Activated CD4-positive, alpha-beta T cell treated with anti-CD3 and anti-CD28 coated beads for 36 hours (primary cell): Measurements from ENCODE around the gene ARHGEF1. TPM values are rescaled to one million over a fixed set of nuclear protein-coding genes. Genes with fewer than 3 reads are reported as not detected.

Source experiments
- ATAC-seq: fragments of 200-7000 bp; cut with Tn5 transposase; one replicate; pipeline ENCODE4 v1.10.0; 2021; ENCODE audit warnings: mild to moderate bottlenecking, moderate library complexity
- CTCF ChIA-PET: fragments of 350-600 bp; sonication (Branson Sonifier 250); formaldehyde crosslinking; loops from one replicate; lab custom pipeline; 2021; ENCODE audit warnings: antibody characterized with exemption; lab: Charles Lee
- POLR2A ChIA-PET: fragments of 350-600 bp; sonication (Branson Sonifier 250); formaldehyde crosslinking; loops from one replicate; lab custom pipeline; 2021; ENCODE audit warnings: antibody characterized with exemption, inconsistent platforms; lab: Charles Lee
- DNase-seq: peaks from one replicate; pipeline ENCODE4 v3.0.0-alpha.2; 2020
- H3K27ac Mint-ChIP-seq: one replicate; pipeline ENCODE4 v1.8.0; 2021; ENCODE audit warnings: mixed read lengths
- H3K27me3 Mint-ChIP-seq: one replicate; pipeline ENCODE4 v1.8.0; 2021; ENCODE audit warnings: mixed read lengths
- H3K36me3 Mint-ChIP-seq: one replicate; pipeline ENCODE4 v1.8.0; 2021; ENCODE audit warnings: low read depth, mixed read lengths
- H3K4me1 Mint-ChIP-seq: one replicate; pipeline ENCODE4 v1.8.0; 2021; ENCODE audit warnings: mixed read lengths
- H3K4me3 Mint-ChIP-seq: one replicate; pipeline ENCODE4 v1.8.0; 2021; ENCODE audit warnings: mild to moderate bottlenecking, moderate library complexity, mixed read lengths
- H3K9me3 Mint-ChIP-seq: one replicate; pipeline ENCODE4 v1.8.0; 2021; ENCODE audit warnings: low read depth, mixed read lengths
- intact Hi-C, 2 experiments: fragments of 100-400 bp; cut with DNase I in 1 of 2; cut with micrococcal nuclease in 1 of 2; formaldehyde crosslinking; loops; one replicate each; pipeline versions ENCODE4 v1.14.2 to v1.15.1; 2022 to 2024; cut with DNase I, micrococcal nuclease
- total RNA-seq, 2 experiments: library from RNA; stranded (reverse); gene quantifications; one replicate each; pipeline ENCODE4 v1.2.3, GENCODE V29; 2021

Gene ARHGEF1
- total RNA-seq = 100 to 1,000 TPM; 231 to 276 TPM

DNA sequence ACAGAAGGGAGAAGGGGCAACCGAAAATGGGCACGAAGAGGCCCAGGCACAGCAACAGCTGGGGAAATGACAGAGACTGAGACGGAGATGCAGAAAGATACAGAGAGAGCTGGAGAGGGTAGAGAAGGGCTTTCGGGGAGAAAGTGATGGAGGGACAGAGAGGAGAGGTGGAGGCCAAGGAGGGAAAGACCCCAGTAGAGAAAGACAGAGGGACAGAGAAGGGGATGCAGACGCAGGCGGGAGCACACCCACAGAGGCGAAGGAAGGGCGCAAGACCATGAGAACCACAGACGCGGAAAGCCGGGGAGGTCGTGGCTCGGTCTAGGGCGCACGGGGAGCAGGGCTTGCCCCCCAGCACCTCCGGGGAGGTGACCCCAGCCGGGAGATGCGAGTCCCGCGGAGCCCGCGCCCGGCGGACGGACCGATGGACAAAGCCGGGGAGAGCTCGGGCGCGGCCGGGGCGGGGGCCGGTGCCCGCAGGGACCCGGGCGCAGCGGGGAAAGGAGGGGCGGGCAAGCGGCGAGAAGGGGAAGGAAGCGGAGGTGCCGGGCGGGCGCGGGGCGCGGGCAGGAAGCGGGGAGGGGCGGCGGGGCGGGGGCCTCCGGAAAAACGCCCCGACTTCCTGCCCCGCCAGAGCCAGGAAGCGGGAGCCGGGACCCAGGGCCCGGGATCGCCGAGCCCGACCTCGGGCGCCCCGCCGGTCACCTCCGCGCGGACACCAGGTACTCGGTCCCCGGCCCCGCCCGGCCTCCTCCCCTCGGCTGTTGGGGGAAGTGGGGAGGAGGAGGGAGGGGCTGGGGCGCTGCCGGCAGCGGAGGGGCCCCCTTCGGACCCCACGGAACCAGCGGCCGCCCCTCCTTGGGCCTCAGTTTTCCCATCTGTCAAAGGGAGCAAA, at the start of gene ARHGEF1:
ARHGEF1 (plus strand) TSS at position 617 of the 895 bp plus-strand sequence. CDS start 4,899 bp downstream, outside the sequence.
- Mint-ChIP-seq H3K36me3 (peaks cover 22% of the 10 kb centered on the region), H3K9me3 (no peaks in the 10 kb centered on the region), H3K4me3 (peak within 1 kb of the TSS; percentile 87), H3K27ac (peak within 1 kb of the TSS; percentile 96), H3K4me1 (peaks cover 52% of the 10 kb centered on the region), H3K27me3 (no peaks in the 10 kb centered on the region)
- ATAC-seq (no peak), DNase-seq (peak; percentile 73)
- CTCF ChIA-PET = interaction anchor here (0.6 to 8.2 kb wide), 3 partner anchors 11 to 387 kb away, joined by 3 to 62 read pairs (median 3); no protein-coding TSS in a partner anchor
- POLR2A ChIA-PET = no interaction called here
- intact Hi-C loops = loop anchor here in 1 of 2 experiments (5.0 to 10.0 kb wide), 3 partner anchors 332 to 531 kb away; partner anchors contain the start of genes DEDD2 and TGFB1

DNA sequence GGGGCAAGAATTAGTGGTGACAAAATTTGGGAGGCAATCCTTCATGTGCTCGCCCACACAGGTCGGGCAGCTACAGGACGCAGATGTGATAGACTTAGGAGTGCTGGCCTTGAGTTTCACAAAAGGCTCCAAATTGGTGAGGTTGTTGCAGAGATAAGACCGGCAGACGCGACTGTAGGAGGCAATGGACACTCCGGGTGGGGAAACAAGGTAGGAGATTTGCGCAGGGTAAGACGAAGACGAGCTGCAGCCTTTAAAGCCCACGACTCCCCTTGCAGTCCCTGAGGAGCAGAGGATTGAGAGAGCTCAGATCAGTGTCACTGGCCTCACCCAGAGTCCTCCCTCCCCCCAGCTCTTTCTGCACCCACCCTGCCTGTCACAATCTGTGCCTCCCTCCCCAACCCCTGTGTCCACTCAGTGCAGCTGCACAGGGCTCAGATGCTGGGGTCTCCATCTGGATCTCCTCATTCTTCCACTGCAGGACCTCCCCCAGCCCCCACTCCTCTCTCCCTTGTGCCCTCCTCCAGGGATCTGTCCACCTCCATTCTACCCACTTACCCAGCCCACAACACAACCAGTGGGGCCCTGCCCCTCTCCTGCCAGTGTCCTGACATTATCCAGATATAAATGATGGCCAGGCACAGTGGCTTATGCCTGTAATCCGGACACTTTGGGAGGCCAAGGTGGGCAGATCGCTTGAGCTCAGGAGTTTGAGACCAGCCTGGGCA, 44.8 kb upstream of the ARHGEF1 start:
- Mint-ChIP-seq H3K9me3 (no peaks in the 10 kb centered on the region), H3K4me3 (no peak overlapping the region), H3K27me3 (peaks cover 19% of the 10 kb centered on the region), H3K4me1 (no peaks in the 10 kb centered on the region), H3K36me3 (no peaks in the 10 kb centered on the region), H3K27ac (no peak overlapping the region)
- intact Hi-C loops = loop anchor here in 1 of 2 experiments (5.0 kb wide), 1 partner anchor 46 kb away; no protein-coding TSS in a partner anchor
- ChIA-PET CTCF (interaction anchor here (0.7 to 6.3 kb wide), 5 partner anchors 12 to 178 kb away, joined by 3 to 34 read pairs (median 8); no protein-coding TSS in a partner anchor), POLR2A (no interaction called here)
- DNase-seq (no peak), ATAC-seq (no peak)

DNA sequence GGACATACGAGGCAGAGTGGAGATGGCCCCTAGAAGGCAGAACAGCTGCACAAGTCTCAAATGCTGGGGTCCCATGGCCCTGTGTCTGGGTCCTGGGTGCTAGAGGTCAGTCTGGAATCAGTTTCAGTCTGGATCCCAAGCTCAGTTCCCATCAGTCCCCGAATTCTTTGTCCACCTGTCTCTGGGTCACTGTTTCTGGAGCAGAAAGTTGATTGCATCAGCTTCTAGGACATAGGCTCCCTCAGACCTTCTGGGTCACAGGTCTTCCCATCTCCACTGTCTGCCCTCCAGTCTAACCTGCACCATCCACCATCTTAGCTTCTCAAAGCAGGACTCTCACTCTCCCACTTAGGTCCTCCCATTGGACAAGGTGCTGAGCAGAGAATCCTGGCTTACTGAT, 43.8 kb upstream of the ARHGEF1 start:
- no peak overlapping the region for H3K27ac Mint-ChIP-seq
- peaks cover 21% of the 10 kb centered on the region for H3K27me3 Mint-ChIP-seq
- ATAC-seq (no peak), DNase-seq (no peak)
- CTCF ChIA-PET = interaction anchor here (0.7 to 6.3 kb wide), 5 partner anchors 12 to 269 kb away, joined by 3 to 34 read pairs (median 4); no protein-coding TSS in a partner anchor
- no peaks in the 10 kb centered on the region for H3K9me3 Mint-ChIP-seq
- intact Hi-C loops = loop anchor here in 1 of 2 experiments (5.0 kb wide), 1 partner anchor 47 kb away; no protein-coding TSS in a partner anchor
- H3K4me3 Mint-ChIP-seq = no peak overlapping the region
- no peaks in the 10 kb centered on the region for H3K36me3 Mint-ChIP-seq
- H3K4me1 Mint-ChIP-seq = no peaks in the 10 kb centered on the region
- POLR2A ChIA-PET = no interaction called here

- ATAC-seq (no peak), DNase-seq (no peak)
- Mint-ChIP-seq H3K36me3 (no peaks in the 10 kb centered on the region), H3K4me3 (no peak overlapping the region), H3K4me1 (no peaks in the 10 kb centered on the region), H3K27me3 (peaks cover 10% of the 10 kb centered on the region), H3K9me3 (no peaks in the 10 kb centered on the region), H3K27ac (no peak overlapping the region)
- intact Hi-C loops = no loop called here
- ChIA-PET CTCF (interaction anchor here (0.7 to 1.4 kb wide), 2 partner anchors 16 to 50 kb away, joined by 3 to 4 read pairs; no protein-coding TSS in a partner anchor), POLR2A (no interaction called here)
These were observed 39.6 kb upstream of the ARHGEF1 start for GRCh38 chr19:41843371-41843770.

- no peaks in the 10 kb centered on the region for H3K4me1 Mint-ChIP-seq
- H3K4me3 Mint-ChIP-seq = no peak within 1 kb of the TSS
- ChIA-PET POLR2A (interaction anchor here (0.6 kb wide), 1 partner anchor 30 kb away, joined by 3 read pairs; no protein-coding TSS in a partner anchor), CTCF (interaction anchor here (0.6 to 1.0 kb wide), 2 partner anchors 14 kb away, joined by 3 read pairs; no protein-coding TSS in a partner anchor)
- intact Hi-C loops = no loop called here
- H3K27ac Mint-ChIP-seq = no peak within 1 kb of the TSS
- DNase-seq (no peak), ATAC-seq (no peak)
- peaks cover 2% of the 10 kb centered on the region for H3K27me3 Mint-ChIP-seq
- H3K36me3 Mint-ChIP-seq = no peaks in the 10 kb centered on the region
- no peaks in the 10 kb centered on the region for H3K9me3 Mint-ChIP-seq
These were observed 38.4 kb upstream of the ARHGEF1 start, which contains the start of gene LYPD4 for GRCh38 chr19:41844601-41845000. Gene LYPD4, minus strand, starts transcription at chr19:41844683. Its CDS starts 5,398 bp downstream, at chr19:41839285.

DNA sequence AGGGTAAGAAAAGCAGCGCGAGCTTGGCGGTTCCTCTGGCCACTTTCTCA, 38.2 kb upstream of the ARHGEF1 start, which contains the start of gene DMRTC2:
DMRTC2 (plus strand) TSS at position 42 of the 50 bp plus-strand sequence. CDS start 2,387 bp downstream, outside the sequence.
- intact Hi-C loops = no loop called here
- H3K9me3 Mint-ChIP-seq = no peaks in the 10 kb centered on the region
- no peaks in the 10 kb centered on the region for H3K4me1 Mint-ChIP-seq
- POLR2A ChIA-PET = interaction anchor here (0.6 kb wide), 1 partner anchor 31 kb away, joined by 3 read pairs; no protein-coding TSS in a partner anchor
- no peak within 1 kb of the TSS for H3K4me3 Mint-ChIP-seq
- H3K27me3 Mint-ChIP-seq = peaks cover 2% of the 10 kb centered on the region
- no peak for ATAC-seq
- CTCF ChIA-PET = interaction anchor here (1.0 kb wide), 1 partner anchor 14 kb away, joined by 3 read pairs; no protein-coding TSS in a partner anchor
- H3K36me3 Mint-ChIP-seq = no peaks in the 10 kb centered on the region
- no peak for DNase-seq
- no peak within 1 kb of the TSS for H3K27ac Mint-ChIP-seq

DNA sequence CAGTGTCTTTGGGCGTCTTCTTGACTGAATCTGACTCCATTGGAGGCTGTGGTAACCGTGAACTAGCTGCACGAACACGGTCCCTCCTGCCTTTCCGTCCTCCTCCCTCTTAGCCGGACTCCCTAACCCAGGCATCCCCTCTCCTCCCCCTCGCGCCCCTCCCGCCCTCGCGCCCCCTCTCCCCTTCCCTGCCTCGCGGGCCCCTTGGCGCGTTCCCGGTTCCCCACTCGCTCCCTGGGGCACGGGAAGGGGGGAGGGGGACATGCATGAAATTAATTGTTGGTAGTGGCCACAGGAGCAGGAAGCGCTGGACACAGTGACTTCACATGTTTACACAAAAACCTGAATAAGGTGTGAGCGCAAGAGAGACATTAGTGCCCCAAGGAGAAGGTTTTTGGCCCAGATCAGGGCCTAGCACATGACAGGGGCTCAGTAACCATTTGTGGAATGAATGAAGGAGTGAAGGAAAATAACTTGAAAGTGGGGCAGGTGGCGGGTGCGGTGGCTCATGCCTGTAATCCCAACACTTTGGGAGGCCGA, 37.9 kb upstream of the ARHGEF1 start:
- H3K4me1 Mint-ChIP-seq = no peaks in the 10 kb centered on the region
- intact Hi-C loops = no loop called here
- peaks cover 2% of the 10 kb centered on the region for H3K27me3 Mint-ChIP-seq
- DNase-seq = no peak
- ChIA-PET CTCF (no interaction called here), POLR2A (interaction anchor here (0.6 kb wide), 1 partner anchor 31 kb away, joined by 3 read pairs; no protein-coding TSS in a partner anchor)
- no peak overlapping the region for H3K27ac Mint-ChIP-seq
- no peak overlapping the region for H3K4me3 Mint-ChIP-seq
- H3K36me3 Mint-ChIP-seq = no peaks in the 10 kb centered on the region
- no peaks in the 10 kb centered on the region for H3K9me3 Mint-ChIP-seq
- ATAC-seq = no peak

- Mint-ChIP-seq H3K4me3 (no peak overlapping the region), H3K9me3 (no peaks in the 10 kb centered on the region), H3K4me1 (no peaks in the 10 kb centered on the region), H3K27ac (no peak overlapping the region), H3K27me3 (peaks cover 2% of the 10 kb centered on the region), H3K36me3 (no peaks in the 10 kb centered on the region)
- POLR2A ChIA-PET = no interaction called here
- DNase-seq (no peak), ATAC-seq (no peak)
- CTCF ChIA-PET = interaction anchor here (0.6 to 1.2 kb wide), 3 partner anchors 11 to 94 kb away, joined by 3 to 4 read pairs (median 3); no protein-coding TSS in a partner anchor
- intact Hi-C loops = no loop called here
These were observed 35.5 kb upstream of the ARHGEF1 start for GRCh38 chr19:41847351-41848105.

DNA sequence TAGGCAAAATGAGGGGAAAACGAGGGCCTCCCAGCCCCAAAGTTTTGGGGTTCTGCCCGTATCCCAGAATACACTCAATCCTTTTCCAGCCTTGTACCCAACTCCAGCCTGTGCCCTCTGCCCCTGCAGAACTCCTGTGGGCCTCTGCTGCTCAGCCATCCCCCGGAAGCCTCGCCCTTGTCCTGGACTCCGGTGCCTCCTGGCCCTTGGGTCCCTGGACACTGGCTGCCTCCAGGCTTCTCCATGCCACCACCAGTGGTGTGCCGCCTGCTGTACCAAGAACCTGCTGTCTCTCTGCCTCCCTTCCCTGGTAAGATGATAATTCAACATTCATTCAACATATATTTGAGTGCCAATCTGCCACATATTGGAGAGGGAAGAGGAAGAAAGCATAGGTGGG, 34.3 kb upstream of the ARHGEF1 start:
- no peak for ATAC-seq
- intact Hi-C loops = no loop called here
- peaks cover 1% of the 10 kb centered on the region for H3K27me3 Mint-ChIP-seq
- H3K27ac Mint-ChIP-seq = no peak overlapping the region
- H3K36me3 Mint-ChIP-seq = no peaks in the 10 kb centered on the region
- CTCF ChIA-PET = interaction anchor here (1.2 to 4.8 kb wide), 2 partner anchors 11 to 25 kb away, joined by 3 to 26 read pairs; no protein-coding TSS in a partner anchor
- no peaks in the 10 kb centered on the region for H3K9me3 Mint-ChIP-seq
- DNase-seq = no peak
- H3K4me3 Mint-ChIP-seq = no peak overlapping the region
- POLR2A ChIA-PET = no interaction called here
- no peaks in the 10 kb centered on the region for H3K4me1 Mint-ChIP-seq

GRCh38 chr19:41849067-41849466, 33.9 kb upstream of the ARHGEF1 start:
- H3K27me3 Mint-ChIP-seq = peaks cover 2% of the 10 kb centered on the region
- H3K4me1 Mint-ChIP-seq = no peaks in the 10 kb centered on the region
- ATAC-seq = peak; percentile 16
- POLR2A ChIA-PET = no interaction called here
- H3K27ac Mint-ChIP-seq = no peak overlapping the region
- no peaks in the 10 kb centered on the region for H3K36me3 Mint-ChIP-seq
- intact Hi-C loops = no loop called here
- H3K4me3 Mint-ChIP-seq = no peak overlapping the region
- no peaks in the 10 kb centered on the region for H3K9me3 Mint-ChIP-seq
- DNase-seq = no peak
- CTCF ChIA-PET = interaction anchor here (1.2 to 4.8 kb wide), 2 partner anchors 11 to 24 kb away, joined by 3 to 26 read pairs; no protein-coding TSS in a partner anchor
